OCI-LY1 (cell line): ENCODE results near the gene PDK4.

ENCODE experiments used
- H2AFZ ChIP-seq: fragments of 200-600 bp; sonication (generic), shearing (Covaris generic); 2 replicates; pipeline ENCODE4 v1.6.0; 2014; ENCODE audit warnings: antibody characterized with exemption, mild to moderate bottlenecking, low read length
- H3F3A ChIP-seq: fragments of 200-600 bp; sonication (generic), shearing (Covaris generic); 2 replicates; pipeline ENCODE4 v1.6.0; 2014; ENCODE audit warnings: mild to moderate bottlenecking, antibody characterized with exemption, low read length, moderate library complexity; ENCODE audit not compliant: insufficient read depth
- H3K27ac ChIP-seq: fragments of 200-600 bp; sonication (generic); 2 replicates; pipeline ENCODE4 v1.5.1; 2014; ENCODE audit warnings: low read length, mixed run types, mild to moderate bottlenecking, low read depth; ENCODE audit not compliant: poor library complexity, severe bottlenecking
- H3K27me3 ChIP-seq: fragments of 200-600 bp; sonication (generic); 2 replicates; pipeline ENCODE4 v1.6.0; 2014; ENCODE audit warnings: antibody characterized with exemption, mild to moderate bottlenecking, low read length, moderate library complexity; ENCODE audit not compliant: insufficient read depth
- H3K36me3 ChIP-seq: fragments of 200-600 bp; sonication (generic); 2 replicates; pipeline ENCODE4 v1.6.1; 2014; ENCODE audit warnings: mild to moderate bottlenecking, antibody characterized with exemption, low read length, moderate library complexity, mixed read lengths; ENCODE audit not compliant: insufficient read depth
- H3K4me1 ChIP-seq: fragments of 200-600 bp; sonication (generic); 2 replicates; pipeline ENCODE4 v1.5.1; 2014; ENCODE audit warnings: mild to moderate bottlenecking, low read length, moderate library complexity; ENCODE audit not compliant: insufficient read depth, severe bottlenecking
- H3K4me2 ChIP-seq: fragments of 200-600 bp; sonication (generic), shearing (Covaris generic); 2 replicates; pipeline ENCODE4 v1.6.1; 2014; ENCODE audit warnings: low read length
- H3K4me3 ChIP-seq: fragments of 200-600 bp; sonication (generic); 2 replicates; pipeline ENCODE4 v1.5.1; 2014; ENCODE audit warnings: low read length, low read depth, mild to moderate bottlenecking, mixed read lengths; ENCODE audit not compliant: poor library complexity, severe bottlenecking
- H3K79me2 ChIP-seq: fragments of 200-600 bp; shearing (Covaris generic); 2 replicates; pipeline ENCODE4 v1.6.1; 2016; ENCODE audit warnings: mixed run types, low read length, mixed read lengths; ENCODE audit not compliant: insufficient read depth
- H3K9ac ChIP-seq: fragments of 200-600 bp; sonication (generic), shearing (Covaris generic); 2 replicates; pipeline ENCODE4 v1.6.1; 2014; ENCODE audit warnings: mild to moderate bottlenecking, low read length, mixed read lengths
- H3K9me2 ChIP-seq: fragments of 200-600 bp; sonication (generic), shearing (Covaris generic); 2 replicates; pipeline ENCODE4 v1.6.1; 2014; ENCODE audit warnings: low read depth, mild to moderate bottlenecking, low read length, mixed read lengths
- H3K9me3 ChIP-seq: fragments of 200-600 bp; shearing (Covaris generic); 2 replicates; pipeline ENCODE4 v1.6.1; 2014; ENCODE audit warnings: low read length, mixed read lengths
- H4K20me1 ChIP-seq: fragments of 200-600 bp; sonication (generic), shearing (Covaris generic); 2 replicates; pipeline ENCODE4 v1.6.0; 2016; ENCODE audit warnings: mild to moderate bottlenecking, low read length; ENCODE audit not compliant: insufficient read depth
- EZH2 ChIP-seq: fragments of 200-600 bp; sonication (generic), shearing (Covaris generic); IDR thresholded peaks from 2 replicates; pipeline ENCODE4 v1.8.0; 2017; ENCODE audit warnings: borderline replicate concordance, mixed run types, mild to moderate bottlenecking, antibody characterized with exemption, low read length, moderate library complexity, mixed read lengths
- TF ChIP-seq, protein P1 (sequence below): fragments of 200-600 bp; sonication (generic), shearing (Covaris generic); IDR thresholded peaks from 2 replicates; pipeline ENCODE4 v1.5.1; 2017; ENCODE audit warnings: mild to moderate bottlenecking, antibody characterized with exemption, low read length, moderate library complexity, mixed read lengths

The PDK4 gene

DNA sequence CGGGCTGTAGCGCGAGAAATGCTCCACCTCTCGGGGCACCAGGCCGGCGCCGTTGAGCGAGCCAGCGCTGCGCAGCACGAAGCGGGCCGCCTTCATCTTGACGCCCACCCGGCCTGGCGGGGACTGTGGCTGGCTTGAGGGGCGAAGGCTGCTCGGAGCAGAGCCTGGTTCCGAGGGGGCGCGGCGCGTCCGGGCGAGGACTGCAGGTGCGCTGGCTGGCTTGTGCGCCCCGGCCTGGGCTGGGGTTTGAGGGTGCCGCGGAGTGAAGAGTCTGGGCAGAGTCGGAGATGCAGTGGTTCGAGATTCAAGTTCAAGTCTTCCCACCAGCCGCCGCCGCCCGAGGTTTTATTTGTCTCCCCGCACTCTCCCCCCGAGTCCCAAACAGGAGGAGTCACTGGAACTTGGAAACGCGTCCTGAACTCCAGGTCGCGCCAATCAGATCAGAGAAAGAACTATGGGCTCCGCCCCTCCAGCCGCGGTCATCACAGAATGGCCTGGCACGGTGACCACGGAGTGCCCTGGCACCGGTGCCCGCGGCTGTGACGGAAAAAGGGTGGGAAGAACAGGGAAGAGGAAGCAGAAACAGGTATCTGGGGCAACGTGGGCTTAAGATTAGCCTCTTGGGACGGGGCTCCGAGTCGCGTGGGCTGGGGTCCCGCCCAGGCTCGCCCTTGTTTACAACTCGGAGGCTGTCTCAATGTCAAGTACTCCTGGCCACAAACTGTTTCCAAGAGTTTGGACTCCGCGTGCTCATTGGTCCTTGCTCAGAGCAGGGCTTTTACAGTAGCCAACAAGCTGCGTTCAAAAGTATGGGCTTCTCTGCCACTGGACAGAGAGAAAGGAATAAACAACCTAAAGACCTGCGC, at the start of gene PDK4:
TSS of gene PDK4 (minus strand) at position 319 of the 866 bp plus-strand sequence. CDS start at position 96, 223 bp downstream.
- no peaks in the 10 kb centered on the region for H3K27me3 ChIP-seq
- no peak within 1 kb of the TSS for H3K27ac ChIP-seq
- H4K20me1 ChIP-seq: no peaks in the 10 kb centered on the region
- H3K9me2 ChIP-seq: no peaks in the 10 kb centered on the region
- H3F3A ChIP-seq: no peaks in the 10 kb centered on the region
- no peak within 1 kb of the TSS for H3K4me2 ChIP-seq
- no peaks in the 10 kb centered on the region for H3K9me3 ChIP-seq
- no peaks in the 10 kb centered on the region for H3K36me3 ChIP-seq
- H3K4me3 ChIP-seq: no peak within 1 kb of the TSS
- no peak within 1 kb of the TSS for H2AFZ ChIP-seq
- no peaks in the 10 kb centered on the region for H3K4me1 ChIP-seq
- no peak within 1 kb of the TSS for H3K9ac ChIP-seq
- no peaks in the 10 kb centered on the region for H3K79me2 ChIP-seq
- no peak for TF ChIP-seq EZH2

DNA sequence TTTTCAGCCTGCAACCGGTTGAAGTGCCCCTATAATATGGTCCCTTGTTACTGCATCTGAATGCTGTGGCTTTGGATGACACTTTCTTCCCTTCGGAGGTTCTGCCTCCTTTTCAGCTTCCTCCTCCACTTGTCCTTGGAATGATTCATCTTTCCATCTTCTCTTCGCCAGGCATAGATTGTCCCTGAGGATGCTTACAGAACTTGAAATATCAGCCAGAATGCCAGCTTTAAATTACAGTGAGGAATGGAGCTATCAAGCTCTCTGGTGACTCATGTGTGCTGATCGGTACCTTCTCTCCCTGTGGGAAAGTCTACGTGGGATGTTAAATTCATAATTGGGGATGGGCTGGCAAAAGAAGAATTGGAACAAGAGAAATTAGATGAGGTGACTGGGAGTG, 45.9 kb upstream of the PDK4 start:
- TF ChIP-seq, protein P1, sequence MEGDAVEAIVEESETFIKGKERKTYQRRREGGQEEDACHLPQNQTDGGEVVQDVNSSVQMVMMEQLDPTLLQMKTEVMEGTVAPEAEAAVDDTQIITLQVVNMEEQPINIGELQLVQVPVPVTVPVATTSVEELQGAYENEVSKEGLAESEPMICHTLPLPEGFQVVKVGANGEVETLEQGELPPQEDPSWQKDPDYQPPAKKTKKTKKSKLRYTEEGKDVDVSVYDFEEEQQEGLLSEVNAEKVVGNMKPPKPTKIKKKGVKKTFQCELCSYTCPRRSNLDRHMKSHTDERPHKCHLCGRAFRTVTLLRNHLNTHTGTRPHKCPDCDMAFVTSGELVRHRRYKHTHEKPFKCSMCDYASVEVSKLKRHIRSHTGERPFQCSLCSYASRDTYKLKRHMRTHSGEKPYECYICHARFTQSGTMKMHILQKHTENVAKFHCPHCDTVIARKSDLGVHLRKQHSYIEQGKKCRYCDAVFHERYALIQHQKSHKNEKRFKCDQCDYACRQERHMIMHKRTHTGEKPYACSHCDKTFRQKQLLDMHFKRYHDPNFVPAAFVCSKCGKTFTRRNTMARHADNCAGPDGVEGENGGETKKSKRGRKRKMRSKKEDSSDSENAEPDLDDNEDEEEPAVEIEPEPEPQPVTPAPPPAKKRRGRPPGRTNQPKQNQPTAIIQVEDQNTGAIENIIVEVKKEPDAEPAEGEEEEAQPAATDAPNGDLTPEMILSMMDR: no peak
- TF ChIP-seq EZH2: no peak
- H3K9ac ChIP-seq: no peak overlapping the region

DNA sequence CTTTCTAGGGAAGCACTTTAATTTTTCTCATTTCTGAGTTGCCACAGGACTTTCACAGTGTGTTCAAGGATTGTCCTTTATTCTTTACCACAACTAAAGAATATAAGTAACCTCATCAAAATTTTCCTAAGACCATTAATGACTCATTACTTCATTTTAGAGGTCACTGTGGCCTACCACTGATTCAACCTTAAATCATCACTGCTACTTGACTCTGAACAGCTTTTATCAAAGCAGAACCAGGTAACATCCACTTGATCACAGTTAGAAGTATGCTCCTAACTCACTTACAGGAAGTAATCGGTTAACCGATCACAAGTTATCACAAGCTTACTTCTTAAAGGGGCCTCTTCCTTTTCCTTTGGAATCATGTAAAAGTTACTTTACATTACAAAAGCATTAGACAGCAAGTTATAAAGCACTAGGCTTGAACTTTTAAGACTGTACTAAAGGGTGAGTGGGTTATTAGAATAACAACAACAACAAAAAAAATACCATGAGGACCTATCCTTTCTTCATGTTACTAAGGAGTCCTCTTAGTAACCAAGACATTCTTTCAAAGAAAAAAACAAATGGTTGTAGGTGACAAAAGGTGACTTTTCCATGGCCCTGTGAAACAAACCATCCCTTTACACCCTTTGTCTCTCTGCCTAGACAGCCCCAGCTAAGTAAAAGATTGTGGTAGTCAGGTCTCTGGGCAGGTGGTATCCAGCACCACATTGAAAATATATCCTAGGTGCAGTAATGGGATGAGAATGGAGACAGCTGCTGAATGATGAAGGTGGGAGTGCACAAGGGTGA, 40.0 kb upstream of the PDK4 start:
- Histone ChIP-seq H3K27ac (no peak overlapping the region), H3K4me1 (no peaks in the 10 kb centered on the region), H3K9me2 (no peaks in the 10 kb centered on the region), H2AFZ (no peak overlapping the region), H3K36me3 (no peaks in the 10 kb centered on the region), H4K20me1 (no peaks in the 10 kb centered on the region), H3K9me3 (no peaks in the 10 kb centered on the region), H3K9ac (no peak overlapping the region), H3K4me2 (no peak overlapping the region), H3K4me3 (no peak overlapping the region), H3F3A (no peaks in the 10 kb centered on the region), H3K79me2 (no peaks in the 10 kb centered on the region), H3K27me3 (0 out of 2 replicates have a peak, but pooled peaks cover 4% of the 10 kb centered on the region)
- no peak for TF ChIP-seq EZH2
- TF ChIP-seq, protein P1: no peak

More for the DNA sequence above, 45.9 kb upstream of the PDK4 start:
- Histone ChIP-seq H3K4me3 (no peak overlapping the region), H3F3A (no peaks in the 10 kb centered on the region), H3K27ac (no peak overlapping the region), H3K4me2 (no peak overlapping the region), H3K9me2 (no peaks in the 10 kb centered on the region), H3K79me2 (no peaks in the 10 kb centered on the region), H4K20me1 (no peaks in the 10 kb centered on the region), H3K9me3 (no peaks in the 10 kb centered on the region), H3K27me3 (no peaks in the 10 kb centered on the region), H2AFZ (no peak overlapping the region), H3K36me3 (no peaks in the 10 kb centered on the region), H3K4me1 (no peaks in the 10 kb centered on the region)
